IPS-18a (cell line): ENCODE measurements around the gene PCMTD2.

Experiments
- H3K27ac ChIP-seq: one replicate; pipeline ENCODE4 v1.5.1; 2013; ENCODE audit warnings: low read length
- H3K27me3 ChIP-seq: one replicate; pipeline ENCODE4 v1.6.1; 2013; ENCODE audit warnings: mild to moderate bottlenecking, low read length; ENCODE audit not compliant: control insufficient read depth, insufficient read depth
- H3K36me3 ChIP-seq: one replicate; pipeline ENCODE4 v1.6.1; 2013; ENCODE audit warnings: low read depth, low read length; ENCODE audit not compliant: control insufficient read depth
- H3K4me1 ChIP-seq: one replicate; pipeline ENCODE4 v1.6.1; 2013; ENCODE audit warnings: low read depth, low read length; ENCODE audit not compliant: control insufficient read depth
- H3K4me3 ChIP-seq: one replicate; pipeline ENCODE4 v1.5.1; 2013; ENCODE audit warnings: low read length
- H3K9ac ChIP-seq: one replicate; pipeline ENCODE4 v1.6.1; 2013; ENCODE audit warnings: mild to moderate bottlenecking, low read length, moderate library complexity
- H3K9me3 ChIP-seq: one replicate; pipeline ENCODE4 v1.6.1; 2013; ENCODE audit warnings: low read depth, low read length; ENCODE audit not compliant: control insufficient read depth

Gene PCMTD2

DNA sequence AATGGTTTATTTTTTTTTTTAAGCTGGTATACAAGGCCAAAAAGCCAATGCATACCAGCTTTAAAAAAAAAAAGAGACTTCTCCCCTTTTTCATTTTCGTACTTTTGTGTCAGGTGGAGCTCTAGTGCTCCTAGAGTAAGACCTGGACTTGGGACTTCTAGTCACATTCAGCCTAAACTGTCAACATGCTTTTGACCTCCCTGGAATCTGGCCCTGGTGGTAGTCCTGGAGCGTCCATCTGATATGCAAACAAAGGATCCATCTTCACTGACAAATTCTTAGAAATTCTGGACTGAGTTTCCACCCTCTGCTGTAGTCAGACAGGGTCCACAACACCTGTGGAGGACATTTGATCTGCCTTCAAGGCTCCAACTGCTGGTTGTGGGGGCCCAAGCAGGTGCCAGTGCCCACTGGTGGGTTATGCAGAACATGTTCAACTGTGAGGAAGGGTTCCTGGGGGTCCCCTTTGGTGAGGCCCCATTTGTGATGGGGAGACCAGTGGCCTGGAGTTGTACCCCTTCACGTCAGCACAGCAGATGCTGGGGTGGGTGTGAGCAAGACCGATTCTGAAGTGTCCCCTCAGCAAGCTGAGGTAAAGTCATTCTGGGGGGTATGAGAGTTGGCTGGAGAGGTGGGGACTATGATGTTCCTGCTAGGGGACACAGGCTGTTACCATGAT is 12.6 kb upstream of the PCMTD2 start:
- H3K4me1 ChIP-seq: no peaks in the 10 kb centered on the region
- no peak overlapping the region for H3K4me3 ChIP-seq
- H3K27me3 ChIP-seq: no peaks in the 10 kb centered on the region
- no peaks in the 10 kb centered on the region for H3K9me3 ChIP-seq
- H3K9ac ChIP-seq: no peak overlapping the region
- no peak overlapping the region for H3K27ac ChIP-seq
- no peaks in the 10 kb centered on the region for H3K36me3 ChIP-seq

DNA sequence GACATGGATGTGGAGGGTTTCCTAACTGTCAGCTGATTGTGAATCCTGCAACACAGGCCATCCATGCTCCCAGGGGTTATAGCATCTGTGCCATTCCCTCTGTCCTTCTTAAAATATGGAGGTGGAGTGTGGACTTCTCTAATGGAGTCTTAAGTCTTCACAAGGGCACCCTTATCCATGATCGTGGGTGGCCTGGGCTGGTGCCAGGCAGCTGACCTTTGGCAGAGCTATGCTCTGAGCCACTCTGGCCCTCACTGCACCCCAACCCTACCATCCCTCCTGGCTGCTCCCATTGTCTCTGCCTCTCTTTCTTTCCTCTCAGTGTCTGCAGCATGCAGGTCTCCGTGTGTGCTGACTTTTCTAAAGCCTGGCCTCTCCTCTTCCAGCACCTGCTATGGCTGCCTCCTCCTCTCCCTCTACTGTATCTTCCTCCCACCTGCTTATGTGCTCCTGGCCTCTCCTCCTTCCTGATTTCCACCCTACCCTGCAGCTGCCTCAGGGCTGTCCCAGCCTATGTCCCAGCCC is 11.2 kb upstream of the PCMTD2 start:
- H3K4me1 ChIP-seq: no peaks in the 10 kb centered on the region
- no peak overlapping the region for H3K4me3 ChIP-seq
- no peak overlapping the region for H3K9ac ChIP-seq
- H3K36me3 ChIP-seq: no peaks in the 10 kb centered on the region
- no peaks in the 10 kb centered on the region for H3K27me3 ChIP-seq
- H3K27ac ChIP-seq: no peak overlapping the region
- no peaks in the 10 kb centered on the region for H3K9me3 ChIP-seq

DNA sequence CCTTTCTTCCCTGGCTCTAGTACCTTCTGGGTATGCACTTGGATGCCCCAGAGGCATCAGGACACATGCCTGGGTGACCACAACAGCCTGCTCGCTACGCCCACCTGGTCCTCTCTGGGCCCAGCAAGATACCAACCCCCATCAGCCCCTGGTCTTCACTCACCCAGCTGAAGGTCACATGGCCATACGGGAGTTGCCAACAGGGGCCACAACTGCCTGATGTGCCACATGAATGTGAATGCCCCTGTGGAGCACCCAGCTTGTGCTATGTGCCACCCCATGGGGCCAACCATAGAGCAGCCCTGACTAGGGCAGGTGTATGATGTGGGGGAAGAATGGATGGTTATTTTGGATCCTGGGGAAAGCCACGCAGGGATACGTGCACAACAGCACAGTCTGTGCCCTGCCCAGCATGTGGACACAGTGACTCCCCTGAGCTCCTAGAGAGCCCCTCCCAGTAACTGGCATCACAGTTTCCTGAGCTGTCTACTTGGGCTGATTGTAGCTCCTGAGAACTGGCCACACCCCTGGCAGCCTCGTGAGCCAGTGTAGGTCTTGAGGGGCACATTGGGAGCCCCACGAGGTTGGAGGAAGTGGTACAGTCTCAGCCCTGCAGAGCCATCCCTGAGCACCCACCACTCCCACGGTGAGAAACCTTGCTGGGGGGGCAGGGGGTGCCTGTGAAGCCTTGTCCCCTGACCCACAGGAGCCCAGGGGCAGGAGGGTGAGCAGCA is 10.5 kb upstream of the PCMTD2 start:
- H3K9ac ChIP-seq: no peak overlapping the region
- H3K27ac ChIP-seq: no peak overlapping the region
- no peak overlapping the region for H3K4me3 ChIP-seq
- H3K4me1 ChIP-seq: no peaks in the 10 kb centered on the region
- H3K27me3 ChIP-seq: peaks cover 2% of the 10 kb centered on the region
- no peaks in the 10 kb centered on the region for H3K36me3 ChIP-seq
- no peaks in the 10 kb centered on the region for H3K9me3 ChIP-seq

DNA sequence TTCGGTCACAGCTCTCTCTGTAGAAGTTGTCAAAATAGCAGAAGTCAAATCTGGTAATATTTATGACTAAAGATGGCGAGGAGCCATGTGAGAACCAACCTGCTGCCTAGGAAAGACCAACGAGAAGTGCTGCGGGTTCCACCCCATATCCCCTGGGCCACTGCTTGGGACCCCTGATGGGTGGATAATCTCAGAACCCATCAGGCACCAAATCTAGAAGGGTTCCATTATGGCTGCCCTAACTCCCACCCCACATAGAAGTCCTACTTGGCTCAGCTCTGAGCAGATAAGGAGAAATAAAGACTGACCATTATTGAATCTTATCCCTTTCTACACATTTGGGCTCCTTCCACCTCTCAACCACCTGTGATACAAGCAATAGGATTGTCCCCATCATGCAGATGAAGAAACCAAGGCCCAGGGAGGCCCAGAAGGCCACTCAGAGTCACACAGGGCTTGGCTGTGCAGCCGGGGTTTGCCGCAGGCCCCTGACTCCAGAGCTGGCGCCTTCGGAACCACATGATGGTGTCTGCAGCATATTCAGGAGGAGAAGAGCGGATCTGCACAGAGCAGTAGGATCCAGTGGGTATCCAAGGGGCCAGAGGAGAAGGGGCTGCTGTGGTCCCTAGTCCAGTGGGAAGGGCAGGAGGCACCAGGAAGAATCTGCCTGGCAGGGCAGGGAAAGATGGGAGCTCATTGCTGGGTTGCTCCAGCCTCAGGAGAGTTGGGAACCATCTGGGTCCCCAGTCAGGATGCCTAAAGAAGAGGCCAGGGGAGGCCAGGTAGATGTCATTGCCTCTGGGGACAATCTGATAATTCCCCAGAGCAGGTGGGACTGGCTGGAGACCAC is 9.6 kb upstream of the PCMTD2 start:
- H3K9me3 ChIP-seq: no peaks in the 10 kb centered on the region
- H3K4me1 ChIP-seq: no peaks in the 10 kb centered on the region
- H3K4me3 ChIP-seq: no peak overlapping the region
- no peak overlapping the region for H3K9ac ChIP-seq
- H3K27me3 ChIP-seq: peaks cover 11% of the 10 kb centered on the region
- H3K27ac ChIP-seq: no peak overlapping the region
- no peaks in the 10 kb centered on the region for H3K36me3 ChIP-seq

DNA sequence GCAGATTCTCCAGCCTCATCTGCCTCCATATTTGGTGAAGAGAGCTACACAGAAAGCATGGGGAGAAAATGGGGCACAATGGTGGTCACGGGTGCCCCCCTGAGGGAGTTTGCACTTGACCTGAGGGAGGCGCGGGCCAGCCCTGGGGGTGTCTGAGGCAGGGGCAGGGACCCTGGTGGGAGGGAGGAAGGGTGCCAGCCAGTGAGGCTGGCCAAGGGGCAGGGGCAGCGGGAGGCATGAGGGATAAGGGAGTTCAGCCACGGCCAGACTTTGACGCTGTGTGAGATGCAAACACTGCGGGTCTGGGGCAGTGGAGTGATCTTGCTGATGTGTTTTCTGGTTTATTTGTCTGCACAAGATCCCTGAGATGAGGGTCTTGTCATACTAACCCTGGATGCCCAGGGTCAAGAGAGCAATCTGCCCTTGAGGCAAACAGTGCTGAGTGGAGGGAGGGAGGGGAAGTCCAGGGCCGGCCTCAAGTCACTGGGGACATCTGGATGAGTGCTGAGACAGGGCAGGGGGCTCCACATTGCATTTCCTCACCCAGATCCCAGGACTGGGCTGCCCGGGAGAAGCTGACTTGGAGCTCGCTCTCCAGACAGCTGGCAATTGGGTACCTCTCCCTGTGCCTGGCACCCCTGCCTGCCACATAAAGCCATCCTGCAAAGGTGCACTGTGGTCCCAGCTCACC is 8.8 kb upstream of the PCMTD2 start:
- H3K4me3 ChIP-seq: no peak overlapping the region
- no peak overlapping the region for H3K27ac ChIP-seq
- no peaks in the 10 kb centered on the region for H3K36me3 ChIP-seq
- no peaks in the 10 kb centered on the region for H3K4me1 ChIP-seq
- no peaks in the 10 kb centered on the region for H3K9me3 ChIP-seq
- H3K27me3 ChIP-seq: peaks cover 15% of the 10 kb centered on the region
- no peak overlapping the region for H3K9ac ChIP-seq

DNA sequence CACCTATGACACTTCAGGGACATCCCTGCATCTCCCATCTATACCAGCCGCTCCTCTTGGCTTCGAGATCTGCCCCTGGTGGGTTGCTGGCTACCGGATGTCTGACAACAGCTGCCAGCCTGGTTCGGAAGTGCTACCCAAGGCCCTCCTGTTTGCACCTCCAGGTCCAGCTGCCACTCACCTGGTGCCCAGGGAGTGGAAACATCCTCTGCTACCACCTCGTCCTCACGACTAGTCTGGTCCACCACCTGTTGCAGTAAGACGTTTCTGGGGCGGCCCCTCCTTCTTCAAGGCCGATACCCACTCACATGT is 8.3 kb upstream of the PCMTD2 start:
- peaks cover 15% of the 10 kb centered on the region for H3K27me3 ChIP-seq

DNA sequence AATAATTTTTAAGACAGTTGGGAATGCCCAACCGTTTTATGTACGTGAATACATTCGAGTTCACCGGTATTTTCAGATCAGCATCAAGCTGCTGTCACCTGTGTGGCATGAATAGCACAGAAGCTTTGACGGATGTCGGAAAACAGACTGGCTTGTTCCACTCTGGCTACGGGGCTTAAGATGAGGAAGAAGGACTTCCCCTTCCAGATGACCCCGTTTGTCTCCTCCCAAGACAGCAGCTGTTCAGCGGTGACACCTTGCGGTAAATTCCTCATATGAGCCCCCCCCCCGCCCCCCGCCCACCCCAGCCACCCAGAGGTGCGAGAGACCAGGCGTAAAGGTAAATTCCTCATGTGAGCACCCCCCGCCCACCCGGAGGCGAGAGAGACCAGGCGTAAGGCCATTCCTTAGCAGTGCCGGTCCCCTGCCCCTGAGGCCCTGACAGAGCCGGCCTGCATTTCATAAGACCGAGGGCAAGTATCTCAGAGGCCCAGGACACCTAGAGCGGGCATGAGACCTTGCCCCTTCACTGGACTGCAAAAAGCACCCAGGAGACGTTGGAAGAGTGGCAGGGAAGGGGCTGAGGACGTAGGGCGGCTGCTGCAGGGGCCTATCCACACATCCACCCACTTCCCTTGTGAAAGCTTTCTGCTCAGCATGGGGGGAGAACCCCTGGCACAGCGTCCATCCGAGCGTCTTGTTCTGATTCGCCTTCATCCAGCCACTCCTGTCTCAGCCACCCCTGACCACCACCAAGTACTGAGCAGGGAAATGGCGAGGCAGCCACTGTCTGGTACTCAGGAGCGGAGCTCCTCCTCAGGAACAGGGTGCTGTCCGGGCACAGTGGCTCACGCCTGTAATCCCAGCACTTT is 7.3 kb upstream of the PCMTD2 start:
- H3K9me3 ChIP-seq: no peaks in the 10 kb centered on the region
- H3K9ac ChIP-seq: no peak overlapping the region
- H3K4me1 ChIP-seq: no peaks in the 10 kb centered on the region
- no peaks in the 10 kb centered on the region for H3K36me3 ChIP-seq
- H3K4me3 ChIP-seq: no peak overlapping the region
- H3K27ac ChIP-seq: no peak overlapping the region
- H3K27me3 ChIP-seq: peaks cover 15% of the 10 kb centered on the region

More for the DNA sequence above, 8.3 kb upstream of the PCMTD2 start:
- Histone ChIP-seq H3K9ac (no peak overlapping the region), H3K36me3 (no peaks in the 10 kb centered on the region), H3K4me1 (no peaks in the 10 kb centered on the region), H3K27ac (no peak overlapping the region), H3K9me3 (no peaks in the 10 kb centered on the region), H3K4me3 (no peak overlapping the region)

DNA sequence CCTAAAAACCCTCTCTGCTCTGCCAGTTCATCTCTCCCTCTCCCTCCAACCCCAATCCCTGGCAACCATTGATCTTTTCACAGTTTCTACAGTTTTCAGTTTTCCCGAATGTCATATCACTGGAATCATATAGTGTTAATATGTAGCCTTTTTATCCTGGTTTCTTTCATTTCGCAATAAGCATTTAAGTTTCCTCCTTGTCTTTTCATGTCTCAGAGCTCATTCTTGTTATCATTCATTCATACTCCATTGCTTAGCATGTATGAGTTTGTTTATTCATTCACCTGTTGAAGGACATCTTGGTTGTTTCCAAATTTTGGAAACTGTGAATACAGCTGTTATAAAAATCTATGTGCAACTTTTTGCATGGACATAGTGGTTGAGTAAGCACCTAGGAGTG is 5.5 kb upstream of the PCMTD2 start:
- Histone ChIP-seq H3K27ac (no peak overlapping the region), H3K36me3 (no peaks in the 10 kb centered on the region), H3K4me3 (no peak overlapping the region), H3K9me3 (no peaks in the 10 kb centered on the region), H3K27me3 (peaks cover 18% of the 10 kb centered on the region), H3K4me1 (peaks cover 2% of the 10 kb centered on the region), H3K9ac (no peak overlapping the region)

DNA sequence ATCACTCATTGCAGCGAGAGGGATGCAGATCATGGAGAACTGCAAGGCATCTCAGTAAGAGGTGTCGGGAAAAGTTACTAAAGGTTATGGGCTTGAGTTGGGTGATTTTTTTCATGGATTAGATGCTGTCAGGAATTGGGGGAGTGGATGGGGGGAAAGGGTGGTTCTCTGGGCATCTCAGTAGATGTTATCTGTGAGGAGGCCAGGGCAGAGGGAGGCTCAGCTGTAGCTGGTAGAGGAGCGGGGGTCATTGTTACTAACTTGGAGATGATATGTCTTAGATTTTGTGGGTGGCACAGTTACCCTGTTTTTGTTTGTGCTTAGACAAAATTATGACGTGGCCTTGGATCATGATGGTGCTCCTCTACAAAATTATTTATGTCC is 2.6 kb upstream of the PCMTD2 start:
- Histone ChIP-seq H3K36me3 (no peaks in the 10 kb centered on the region), H3K9me3 (no peaks in the 10 kb centered on the region), H3K27me3 (peaks cover 18% of the 10 kb centered on the region), H3K4me1 (peaks cover 2% of the 10 kb centered on the region), H3K4me3 (no peak overlapping the region), H3K27ac (no peak overlapping the region), H3K9ac (no peak overlapping the region)

DNA sequence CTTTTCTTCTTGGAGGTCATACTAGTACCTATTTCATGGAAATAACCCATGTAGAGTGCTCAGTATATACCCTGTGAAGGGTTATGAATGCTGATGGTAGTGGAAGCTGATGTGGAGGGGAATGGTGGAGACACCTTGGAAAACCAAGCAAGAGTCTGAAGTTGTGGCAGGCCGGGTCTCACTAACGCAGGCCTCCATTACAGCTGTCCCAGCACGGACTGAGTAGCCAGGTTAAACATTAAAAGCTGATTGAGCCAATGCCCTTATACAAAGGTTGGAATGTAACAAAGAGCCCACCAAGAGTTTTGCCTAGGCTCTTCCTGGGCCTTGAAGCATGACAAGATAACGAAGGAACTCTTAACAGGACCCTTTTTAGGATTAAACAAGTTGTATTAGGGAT is 2.1 kb upstream of the PCMTD2 start:
- Histone ChIP-seq H3K27me3 (peaks cover 18% of the 10 kb centered on the region), H3K9ac (no peak overlapping the region), H3K4me3 (no peak overlapping the region), H3K9me3 (no peaks in the 10 kb centered on the region), H3K4me1 (peaks cover 2% of the 10 kb centered on the region), H3K36me3 (no peaks in the 10 kb centered on the region), H3K27ac (no peak overlapping the region)
